Adrenal gland (tissue), 5 donors: ENCODE measurements around the gene AKAP17A.

Source experiments
- CTCF ChIP-seq, 6 experiments: fragments of 450-650 bp in 4 of 6; fragments of 200-600 bp in 2 of 6; sonication (generic) in 1 of 6; IDR thresholded peaks; 1 replicate in 5 of 6; 2 replicates in 1 of 6; pipeline versions ENCODE4 v1.5.1 to v1.8.0; 2016 to 2021; ENCODE audit warnings: antibody characterized with exemption in 6 of 6, mild to moderate bottlenecking in 2 of 6, moderate library complexity in 1 of 6
- POLR2A ChIP-seq, 2 donors: fragments of 450-650 bp; IDR thresholded peaks; one replicate each; pipeline ENCODE4 v1.6.1; 2017; ENCODE audit warnings: antibody characterized with exemption in 2 of 2, mild to moderate bottlenecking in 2 of 2, moderate library complexity in 1 of 2
- donor health status: DM: no; HTN: no; CAD: no.

GRCh38 chrX:1598021-1598875 lies 6.8 kb downstream of the AKAP17A start:
- TF ChIP-seq CTCF (IDR thresholded peaks at IDR 0.05) (no peak), POLR2A (IDR thresholded peaks at IDR 0.05) (no peak)
